Heart right ventricle (tissue), 16 donors: ENCODE results near the gene LRRC43. TPM values are rescaled to one million over a fixed set of nuclear protein-coding genes. Genes with fewer than 3 reads are reported as not detected.

Experiments
- ATAC-seq, 8 donors: fragments of 200-7000 bp; cut with Tn5 transposase; one replicate each; pipeline ENCODE4 v1.9.1; 2020; ENCODE audit warnings: mild to moderate bottlenecking in 8 of 8, moderate library complexity in 8 of 8, moderate number of reproducible peaks in 1 of 8
- DNase-seq, 2 donors: peaks; one replicate each; pipeline ENCODE4 v3.0.0-alpha.2; 2020
- H3K27ac ChIP-seq, 10 donors: fragments of 200-600 bp; sonication (generic) in 2 of 10; one replicate each; pipeline versions ENCODE4 v1.5.0 to v1.8.0; 2020 to 2022; ENCODE audit warnings: mild to moderate bottlenecking in 3 of 10
- H3K27me3 ChIP-seq, 7 donors: fragments of 200-600 bp; one replicate each; pipeline ENCODE4 v1.8.0; 2021 to 2022; ENCODE audit warnings: mild to moderate bottlenecking in 2 of 7
- H3K36me3 ChIP-seq, 9 donors: fragments of 200-600 bp; sonication (generic) in 1 of 9; one replicate each; pipeline versions ENCODE4 v1.5.0 to v1.8.0; 2020 to 2022; ENCODE audit warnings: mild to moderate bottlenecking in 2 of 9
- H3K4me1 ChIP-seq, 9 donors: fragments of 200-600 bp; sonication (generic) in 1 of 9; one replicate each; pipeline versions ENCODE4 v1.5.0 to v1.8.0; 2020 to 2022; ENCODE audit warnings: mild to moderate bottlenecking in 4 of 9
- H3K4me3 ChIP-seq, 10 donors: fragments of 200-600 bp; sonication (generic) in 2 of 10; one replicate each; pipeline versions ENCODE4 v1.5.0 to v1.8.0; 2020 to 2022; ENCODE audit warnings: mild to moderate bottlenecking in 7 of 10, moderate library complexity in 2 of 10
- H3K9me3 ChIP-seq, 11 donors: fragments of 200-600 bp in 10 of 11; sonication (generic) in 2 of 11; one replicate each; pipeline versions ENCODE4 v1.5.0 to v1.8.0; 2013 to 2022; ENCODE audit warnings: mild to moderate bottlenecking in 2 of 11, control low read depth in 1 of 11, moderate library complexity in 1 of 11
- CTCF ChIP-seq, 9 donors: fragments of 200-600 bp; sonication (generic) in 2 of 9; IDR thresholded peaks; one replicate each; pipeline versions ENCODE4 v1.5.0 to v1.8.0; 2021 to 2022; ENCODE audit warnings: antibody characterized with exemption in 9 of 9, mild to moderate bottlenecking in 5 of 9, moderate library complexity in 1 of 9
- WGBS, 2 donors: extraction: QIAGEN DNeasy Blood & Tissue Kit; methylation state at CpG; one replicate each; pipeline ENCODE4 v1.1.7; 2013; ENCODE audit warnings: inconsistent platforms in 1 of 2; 5-methylcytosine and 5-hydroxymethylcytosine counted together
- intact Hi-C, 10 donors: fragments of 100-400 bp; cut with DNase I; formaldehyde crosslinking; loops; one replicate each; pipeline versions ENCODE4 v1.11.1 to v1.14.2; 2022
- polyA plus RNA-seq, 2 donors: library from polyadenylated mRNA; stranded (reverse); fragments of 200-250 nt; gene quantifications; one replicate each; pipeline ENCODE4 v1.2.3, GENCODE V29; 2013
- total RNA-seq, 10 donors: library from RNA; stranded (reverse); fragmentation: NEBNext Ultra II Directional in 3 of 10; extraction: Animal tissue kit (Norgen Biotek cat#: 25700) in 3 of 10; gene quantifications; one replicate each; pipeline versions ENCODE4 v1.2.1 to v1.2.4, GENCODE V29; 2021 to 2023
- donor health status: Arrhythmogenic right ventricular cardiomyopathy.
- donor health status: ischemic (EF 13 %, LVEDD 7.1; RV severe dilation, severe dysfunction).
- donor health status: healthy with polysubstance abuse.
- donor health status: DM: no; HTN: yes; CAD: no.
- donor health status: DM: no; HTN: no; CAD: no.
- donor health status: ischemic (EF 25% LVEDD 6.9; RV normal size, moderate dysfunction).
- donor health status: ischemic (EF 25% LVEDD 5.7; RV mildly dilated, moderate dysfunction).
- donor health status: healthy.
- donor health status: DM: yes; HTN: yes; CAD: no.
- donor health status: Ischemic cardiomyopathy.
- donor health status: ischemic (EF 35%, LVEDD 5.7; RV mildly dilated, moderate dysfunction).
- donor health status: nonischemic (EF 11% LVEDD 7.7; RV severe dilation, severe dysfunction).
- donor health status: DM: yes; HTN: yes; CAD: no.
- donor health status: PGD.
- donor health status: ischemic (EF 29% LVEDD 5.4; RV normal size, mild dysfunction).
- donor health status: nonischemic (EF 23%, LVEDD 6.1; RV moderate dilation, normal function).

Gene LRRC43
- total and polyA plus RNA-seq, 12 donors, result 0.07 to 1.6 (median 0.72) TPM; not detected in 2

- DNase-seq (no peak), ATAC-seq (no peak)
- WGBS, 2 donors, result 93 to 97% methylated on average over 12 of the region's 12 CpGs
- intact Hi-C loops, result no loop called here
- H3K27me3 ChIP-seq, result no peaks in the 10 kb centered on the region
- no peaks in the 10 kb centered on the region for H3K9me3 ChIP-seq
- H3K36me3 ChIP-seq, result peaks cover 0 to 54% (median 21%) of the 10 kb centered on the region in 9 donors
- peaks cover 0 to 4% (median 0%) of the 10 kb centered on the region in 9 donors for H3K4me1 ChIP-seq
- TF ChIP-seq CTCF (IDR thresholded peaks at IDR 0.05), result no peak
- no peak overlapping the region for H3K27ac ChIP-seq
- no peak overlapping the region for H3K4me3 ChIP-seq
These were observed 38.0 kb upstream of the LRRC43 start for GRCh38 chr12:122144885-122145284.

GRCh38 chr12:122145505-122146330 is 37.2 kb upstream of the LRRC43 start:
- WGBS, 2 donors, result 92 to 93% methylated on average over 23 of the region's 23 CpGs
- no peak overlapping the region for H3K4me3 ChIP-seq
- H3K27ac ChIP-seq, result no peak overlapping the region
- no peak for TF ChIP-seq CTCF (IDR thresholded peaks at IDR 0.05)
- ATAC-seq, result no peak
- no peaks in the 10 kb centered on the region for H3K9me3 ChIP-seq
- peaks cover 0 to 45% (median 21%) of the 10 kb centered on the region in 9 donors for H3K36me3 ChIP-seq
- intact Hi-C loops, result no loop called here
- H3K4me1 ChIP-seq, result peaks cover 0 to 4% (median 0%) of the 10 kb centered on the region in 9 donors
- DNase-seq, result no peak
- no peaks in the 10 kb centered on the region for H3K27me3 ChIP-seq

- intact Hi-C loops, result no loop called here
- no peak overlapping the region for H3K4me3 ChIP-seq
- peaks cover 0 to 4% (median 0%) of the 10 kb centered on the region in 7 donors for H3K27me3 ChIP-seq
- peaks cover 0 to 4% (median 0%) of the 10 kb centered on the region in 9 donors for H3K4me1 ChIP-seq
- WGBS, 2 donors, result 87 to 88% methylated on average over 21 of the region's 21 CpGs
- H3K36me3 ChIP-seq, result peaks cover 0 to 25% (median 8%) of the 10 kb centered on the region in 9 donors
- no peak overlapping the region for H3K27ac ChIP-seq
- ATAC-seq, result no peak
- no peak for TF ChIP-seq CTCF (IDR thresholded peaks at IDR 0.05)
- DNase-seq, result no peak
- H3K9me3 ChIP-seq, result no peaks in the 10 kb centered on the region
These were observed 35.2 kb upstream of the LRRC43 start for GRCh38 chr12:122147514-122148290.

- Histone ChIP-seq H3K9me3 (no peaks in the 10 kb centered on the region), H3K27me3 (peaks cover 0 to 4% (median 0%) of the 10 kb centered on the region in 7 donors), H3K4me1 (no peaks in the 10 kb centered on the region), H3K27ac (no peak overlapping the region), H3K36me3 (peaks cover 0 to 16% (median 0%) of the 10 kb centered on the region in 9 donors), H3K4me3 (no peak overlapping the region)
- DNase-seq, result no peak
- WGBS, 2 donors, result 50 to 51% methylated on average over 6 of the region's 6 CpGs
- TF ChIP-seq CTCF (IDR thresholded peaks at IDR 0.05), result no peak
- intact Hi-C loops, result no loop called here
- peak in 6 of 8 donors; percentile 13 to 53 (median 28) for ATAC-seq
These were observed 34.3 kb upstream of the LRRC43 start for GRCh38 chr12:122148657-122149056.
